Rectal smooth muscle tissue (tissue), 1 donor: ENCODE results near the gene PTPN14.

ENCODE experiments used
- H3K27ac ChIP-seq: one replicate; pipeline ENCODE4 v1.7.0; 2013; ENCODE audit warnings: low read depth, low read length, inconsistent platforms
- H3K27me3 ChIP-seq: one replicate; pipeline ENCODE4 v1.7.0; 2013; ENCODE audit warnings: low read length; ENCODE audit not compliant: control insufficient read depth, insufficient read depth
- H3K36me3 ChIP-seq: one replicate; pipeline ENCODE4 v1.7.0; 2013; ENCODE audit warnings: low read length; ENCODE audit not compliant: control insufficient read depth, insufficient read depth
- H3K4me1 ChIP-seq: one replicate; pipeline ENCODE4 v1.7.0; 2013; ENCODE audit warnings: low read length; ENCODE audit not compliant: control insufficient read depth, insufficient read depth
- H3K4me3 ChIP-seq: one replicate; pipeline ENCODE4 v1.7.0; 2013; ENCODE audit warnings: low read length
- H3K9ac ChIP-seq: one replicate; pipeline ENCODE4 v1.7.0; 2013; ENCODE audit warnings: low read length

Gene PTPN14

GRCh38 chr1:214546886-214547641, 4.3 kb downstream of the PTPN14 start:
- peaks cover 24% of the 10 kb centered on the region for H3K4me1 ChIP-seq
- H3K27ac ChIP-seq, result no peak overlapping the region
- no peak overlapping the region for H3K4me3 ChIP-seq
- no peaks in the 10 kb centered on the region for H3K27me3 ChIP-seq
- H3K9ac ChIP-seq, result no peak overlapping the region
- no peaks in the 10 kb centered on the region for H3K36me3 ChIP-seq

GRCh38 chr1:214546084-214546483, 5.3 kb downstream of the PTPN14 start:
- Histone ChIP-seq H3K4me1 (peaks cover 32% of the 10 kb centered on the region), H3K4me3 (no peak overlapping the region), H3K27me3 (no peaks in the 10 kb centered on the region), H3K27ac (no peak overlapping the region), H3K9ac (no peak overlapping the region), H3K36me3 (no peaks in the 10 kb centered on the region)

- Histone ChIP-seq H3K36me3 (no peaks in the 10 kb centered on the region), H3K4me1 (peaks cover 34% of the 10 kb centered on the region), H3K27ac (no peak overlapping the region), H3K27me3 (no peaks in the 10 kb centered on the region), H3K4me3 (no peak overlapping the region), H3K9ac (no peak overlapping the region)
Observed at GRCh38 chr1:214545293-214545692, 6.1 kb downstream of the PTPN14 start.

GRCh38 chr1:214544791-214545190, 6.6 kb downstream of the PTPN14 start:
- no peak overlapping the region for H3K9ac ChIP-seq
- H3K36me3 ChIP-seq, result no peaks in the 10 kb centered on the region
- no peaks in the 10 kb centered on the region for H3K27me3 ChIP-seq
- no peak overlapping the region for H3K4me3 ChIP-seq
- H3K27ac ChIP-seq, result no peak overlapping the region
- peaks cover 31% of the 10 kb centered on the region for H3K4me1 ChIP-seq

GRCh38 chr1:214542275-214543199, 8.9 kb downstream of the PTPN14 start:
- Histone ChIP-seq H3K36me3 (no peaks in the 10 kb centered on the region), H3K4me1 (peaks cover 32% of the 10 kb centered on the region), H3K4me3 (no peak overlapping the region), H3K9ac (no peak overlapping the region), H3K27ac (no peak overlapping the region), H3K27me3 (no peaks in the 10 kb centered on the region)

- Histone ChIP-seq H3K4me3 (no peak overlapping the region), H3K27ac (peak overlapping the region; percentile 6)
Observed at GRCh38 chr1:214541693-214542092, 9.7 kb downstream of the PTPN14 start.

GRCh38 chr1:214541206-214541605, 10.2 kb downstream of the PTPN14 start:
- no peak overlapping the region for H3K4me3 ChIP-seq
- peaks cover 37% of the 10 kb centered on the region for H3K4me1 ChIP-seq
- H3K9ac ChIP-seq, result no peak overlapping the region
- H3K27ac ChIP-seq, result peak overlapping the region; percentile 6
- no peaks in the 10 kb centered on the region for H3K36me3 ChIP-seq
- no peaks in the 10 kb centered on the region for H3K27me3 ChIP-seq

More at GRCh38 chr1:214541693-214542092, 9.7 kb downstream of the PTPN14 start:
- no peaks in the 10 kb centered on the region for H3K27me3 ChIP-seq
- no peak overlapping the region for H3K9ac ChIP-seq
- H3K4me1 ChIP-seq, result peaks cover 37% of the 10 kb centered on the region
- H3K36me3 ChIP-seq, result no peaks in the 10 kb centered on the region

- Histone ChIP-seq H3K36me3 (no peaks in the 10 kb centered on the region), H3K27me3 (no peaks in the 10 kb centered on the region), H3K4me3 (no peak overlapping the region), H3K4me1 (peaks cover 37% of the 10 kb centered on the region), H3K27ac (no peak overlapping the region), H3K9ac (no peak overlapping the region)
Observed at GRCh38 chr1:214540324-214540723, 11.1 kb downstream of the PTPN14 start.

- Histone ChIP-seq H3K4me1 (peaks cover 37% of the 10 kb centered on the region), H3K27ac (peak overlapping the region; percentile 40), H3K36me3 (no peaks in the 10 kb centered on the region), H3K9ac (no peak overlapping the region), H3K27me3 (no peaks in the 10 kb centered on the region), H3K4me3 (no peak overlapping the region)
Observed at GRCh38 chr1:214538496-214538895, 12.9 kb downstream of the PTPN14 start.

- H3K4me1 ChIP-seq, result peaks cover 37% of the 10 kb centered on the region
- H3K27ac ChIP-seq, result peak overlapping the region; percentile 40
- H3K9ac ChIP-seq, result no peak overlapping the region
- H3K36me3 ChIP-seq, result no peaks in the 10 kb centered on the region
- H3K4me3 ChIP-seq, result no peak overlapping the region
- H3K27me3 ChIP-seq, result no peaks in the 10 kb centered on the region
Observed at GRCh38 chr1:214537872-214538473, 13.4 kb downstream of the PTPN14 start.

GRCh38 chr1:214537219-214537618, 14.2 kb downstream of the PTPN14 start:
- H3K4me1 ChIP-seq, result peaks cover 33% of the 10 kb centered on the region
- no peak overlapping the region for H3K27ac ChIP-seq
- no peaks in the 10 kb centered on the region for H3K36me3 ChIP-seq
- H3K9ac ChIP-seq, result no peak overlapping the region
- H3K4me3 ChIP-seq, result no peak overlapping the region
- H3K27me3 ChIP-seq, result no peaks in the 10 kb centered on the region

- Histone ChIP-seq H3K36me3 (no peaks in the 10 kb centered on the region), H3K27ac (no peak overlapping the region), H3K4me3 (no peak overlapping the region), H3K4me1 (peaks cover 7% of the 10 kb centered on the region), H3K9ac (no peak overlapping the region), H3K27me3 (no peaks in the 10 kb centered on the region)
Observed at GRCh38 chr1:214532070-214532469, 19.3 kb downstream of the PTPN14 start.
